ENCODE measurements around the gene FSTL4. TPM values are rescaled to one million over a fixed set of nuclear protein-coding genes. Genes with fewer than 3 reads are reported as not detected.
A peak's percentile ranks its signal among the peaks of the same experiment; 100 is the strongest.

The FSTL4 gene
- total RNA-seq, 1 donor from 2014 or later = 0.21 TPM

GRCh38 chr5:133227897-133228296 is 384.4 kb downstream of the FSTL4 start:
- H3K4me3 Mint-ChIP-seq (ENCODE audit: unreplicated experiment) = no peak overlapping the region
- H3K27ac Mint-ChIP-seq (ENCODE audit: unreplicated experiment) = no peak overlapping the region
- no peak for DNase-seq (ENCODE audit: low spot score)
- no peaks in the 10 kb centered on the region for H3K36me3 Mint-ChIP-seq (ENCODE audit: low read depth, unreplicated experiment)
- TF ChIP-seq, protein P1, sequence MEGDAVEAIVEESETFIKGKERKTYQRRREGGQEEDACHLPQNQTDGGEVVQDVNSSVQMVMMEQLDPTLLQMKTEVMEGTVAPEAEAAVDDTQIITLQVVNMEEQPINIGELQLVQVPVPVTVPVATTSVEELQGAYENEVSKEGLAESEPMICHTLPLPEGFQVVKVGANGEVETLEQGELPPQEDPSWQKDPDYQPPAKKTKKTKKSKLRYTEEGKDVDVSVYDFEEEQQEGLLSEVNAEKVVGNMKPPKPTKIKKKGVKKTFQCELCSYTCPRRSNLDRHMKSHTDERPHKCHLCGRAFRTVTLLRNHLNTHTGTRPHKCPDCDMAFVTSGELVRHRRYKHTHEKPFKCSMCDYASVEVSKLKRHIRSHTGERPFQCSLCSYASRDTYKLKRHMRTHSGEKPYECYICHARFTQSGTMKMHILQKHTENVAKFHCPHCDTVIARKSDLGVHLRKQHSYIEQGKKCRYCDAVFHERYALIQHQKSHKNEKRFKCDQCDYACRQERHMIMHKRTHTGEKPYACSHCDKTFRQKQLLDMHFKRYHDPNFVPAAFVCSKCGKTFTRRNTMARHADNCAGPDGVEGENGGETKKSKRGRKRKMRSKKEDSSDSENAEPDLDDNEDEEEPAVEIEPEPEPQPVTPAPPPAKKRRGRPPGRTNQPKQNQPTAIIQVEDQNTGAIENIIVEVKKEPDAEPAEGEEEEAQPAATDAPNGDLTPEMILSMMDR (IDR thresholded peaks at IDR 0.05; ENCODE audit: unreplicated experiment) = no peak
- peaks cover 12% of the 10 kb centered on the region for H3K4me1 Mint-ChIP-seq (ENCODE audit: unreplicated experiment)
- H3K27me3 Mint-ChIP-seq (ENCODE audit: unreplicated experiment) = peaks cover 3% of the 10 kb centered on the region
- H3K9me3 Mint-ChIP-seq (ENCODE audit: unreplicated experiment) = no peaks in the 10 kb centered on the region

DNA sequence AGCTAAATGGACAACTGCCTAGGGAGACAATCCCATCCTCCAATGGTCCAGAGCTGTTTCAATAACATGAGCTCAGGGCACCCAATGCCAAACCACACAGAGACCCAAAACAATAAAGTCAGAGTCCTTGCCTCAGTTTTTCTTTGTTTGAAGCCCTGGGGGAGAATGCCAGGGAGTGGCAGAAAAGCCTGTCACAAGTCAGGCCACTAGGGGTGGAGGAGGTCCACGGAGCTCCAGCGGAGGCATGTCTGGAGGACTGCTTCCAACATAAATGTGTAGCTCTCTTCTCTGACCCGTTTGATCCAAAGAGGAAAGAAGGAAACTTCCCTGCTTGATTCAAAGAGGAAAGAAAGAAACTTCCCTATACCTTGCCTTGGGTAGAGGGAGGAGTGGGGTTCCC is 385.3 kb downstream of the FSTL4 start:
- H3K36me3 Mint-ChIP-seq (ENCODE audit: low read depth, unreplicated experiment) = no peaks in the 10 kb centered on the region
- H3K27me3 Mint-ChIP-seq (ENCODE audit: unreplicated experiment) = peaks cover 3% of the 10 kb centered on the region
- DNase-seq (ENCODE audit: low spot score) = no peak
- TF ChIP-seq, protein P1 (IDR thresholded peaks at IDR 0.05; ENCODE audit: unreplicated experiment) = no peak
- no peak overlapping the region for H3K4me3 Mint-ChIP-seq (ENCODE audit: unreplicated experiment)
- H3K9me3 Mint-ChIP-seq (ENCODE audit: unreplicated experiment) = no peaks in the 10 kb centered on the region
- H3K27ac Mint-ChIP-seq (ENCODE audit: unreplicated experiment) = no peak overlapping the region
- peaks cover 15% of the 10 kb centered on the region for H3K4me1 Mint-ChIP-seq (ENCODE audit: unreplicated experiment)

DNA sequence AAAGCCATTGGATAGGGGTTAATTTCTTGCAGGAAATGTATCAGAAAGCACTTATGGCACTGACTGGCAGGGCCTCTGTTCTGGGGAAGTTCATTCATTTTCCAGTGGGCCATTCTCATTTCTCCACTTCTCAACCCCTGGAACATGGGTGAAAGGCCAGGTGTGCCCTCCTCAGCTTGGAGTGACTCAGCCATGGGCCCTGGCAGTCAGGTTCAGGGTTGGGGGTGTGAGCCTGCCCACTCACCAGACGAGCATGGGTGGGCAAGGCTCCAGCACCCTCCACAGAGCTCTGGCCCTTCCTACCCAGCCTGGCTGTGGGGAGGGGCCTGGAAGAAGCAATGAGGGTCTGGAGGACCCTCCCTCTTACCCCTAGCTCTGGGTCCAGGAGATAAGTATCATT is 386.2 kb downstream of the FSTL4 start:
- H3K4me3 Mint-ChIP-seq (ENCODE audit: unreplicated experiment) = no peak overlapping the region
- no peaks in the 10 kb centered on the region for H3K9me3 Mint-ChIP-seq (ENCODE audit: unreplicated experiment)
- TF ChIP-seq, protein P1 (IDR thresholded peaks at IDR 0.05; ENCODE audit: unreplicated experiment) = no peak
- peaks cover 15% of the 10 kb centered on the region for H3K4me1 Mint-ChIP-seq (ENCODE audit: unreplicated experiment)
- no peaks in the 10 kb centered on the region for H3K36me3 Mint-ChIP-seq (ENCODE audit: low read depth, unreplicated experiment)
- no peak for DNase-seq (ENCODE audit: low spot score)
- peaks cover 3% of the 10 kb centered on the region for H3K27me3 Mint-ChIP-seq (ENCODE audit: unreplicated experiment)
- H3K27ac Mint-ChIP-seq (ENCODE audit: unreplicated experiment) = no peak overlapping the region

- TF ChIP-seq, protein P1 (IDR thresholded peaks at IDR 0.05; ENCODE audit: unreplicated experiment) = no peak
- Mint-ChIP-seq H3K4me1 (ENCODE audit: unreplicated experiment) (peaks cover 15% of the 10 kb centered on the region), H3K27me3 (ENCODE audit: unreplicated experiment) (peaks cover 3% of the 10 kb centered on the region)
Measured at GRCh38 chr5:133225671-133226152, 386.6 kb downstream of the FSTL4 start.

DNA sequence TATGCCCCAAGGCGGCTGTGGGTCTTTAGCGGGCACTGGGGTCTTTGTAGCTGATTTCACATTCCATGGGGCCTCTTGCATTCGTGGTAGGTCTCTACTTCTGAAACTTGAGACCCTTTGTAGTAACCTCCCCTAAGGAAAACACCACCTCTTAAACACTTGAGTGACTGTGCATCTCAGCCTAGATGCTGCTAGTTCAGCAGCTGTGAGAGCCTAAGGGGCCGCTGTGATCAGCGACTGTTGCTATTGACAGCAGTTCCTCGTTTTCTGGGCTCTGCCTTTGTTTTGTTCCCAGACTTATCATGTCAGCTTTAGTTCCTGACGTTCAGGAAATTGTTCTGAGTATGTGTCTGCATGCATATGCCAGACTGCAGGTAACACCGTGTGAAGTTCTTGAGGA is 389.4 kb downstream of the FSTL4 start:
- Mint-ChIP-seq H3K36me3 (ENCODE audit: low read depth, unreplicated experiment) (no peaks in the 10 kb centered on the region), H3K4me3 (ENCODE audit: unreplicated experiment) (no peak overlapping the region), H3K27me3 (ENCODE audit: unreplicated experiment) (no peaks in the 10 kb centered on the region), H3K9me3 (ENCODE audit: unreplicated experiment) (no peaks in the 10 kb centered on the region), H3K4me1 (ENCODE audit: unreplicated experiment) (peaks cover 15% of the 10 kb centered on the region), H3K27ac (ENCODE audit: unreplicated experiment) (peak overlapping the region; percentile 73)
- no peak for DNase-seq (ENCODE audit: low spot score)
- TF ChIP-seq, protein P1 (IDR thresholded peaks at IDR 0.05; ENCODE audit: unreplicated experiment) = no peak

More at GRCh38 chr5:133225671-133226152, 386.6 kb downstream of the FSTL4 start:
- Mint-ChIP-seq H3K36me3 (ENCODE audit: low read depth, unreplicated experiment) (no peaks in the 10 kb centered on the region), H3K9me3 (ENCODE audit: unreplicated experiment) (no peaks in the 10 kb centered on the region), H3K4me3 (ENCODE audit: unreplicated experiment) (no peak overlapping the region), H3K27ac (ENCODE audit: unreplicated experiment) (no peak overlapping the region)
- DNase-seq (ENCODE audit: low spot score) = no peak
